ENCODE data around the gene DMKN. TPM values are rescaled to one million over a fixed set of nuclear protein-coding genes. Genes with fewer than 3 reads are reported as not detected.

DMKN gene
- total and polyA plus RNA-seq, 9 of the 15 experiments (the other 6 are each of a cell fraction or from before 2014, with no cell fraction given): 0.36 to 0.53 TPM; not detected in 7

Other genes starting within 250 kb of the DMKN start
Only the 7 nearest of the 27 such genes appear.
- gene FFAR2, start 65.4 kb downstream of the DMKN start, total RNA-seq (2014; rRNA removed): not detected in 2 replicates
- gene FFAR2, start 65.4 kb downstream of the DMKN start, total RNA-seq (2014; rRNA removed; fragmentation: Illumina TruSeq; extraction: Trizol): not detected in 2 replicates
- not detected in 2 replicates for gene FFAR2, start 65.4 kb downstream of the DMKN start, total RNA-seq (2015; rRNA removed; fragmentation: Illumina TruSeq; extraction: Trizol)
- not detected in 2 replicates for gene FFAR2, start 65.4 kb downstream of the DMKN start, total RNA-seq (2021)
- gene FFAR2, start 65.4 kb downstream of the DMKN start, polyA plus RNA-seq (2011; rRNA removed): not detected in 2 replicates
- not detected in 2 replicates for gene FFAR2, start 65.4 kb downstream of the DMKN start, polyA plus RNA-seq (2014; fragmentation: Illumina TruSeq; extraction: Trizol)
- gene FFAR2, start 65.4 kb downstream of the DMKN start, polyA plus RNA-seq (2014; fragmentation: Nextera tagmentation; extraction: Ambion mirVana): not detected
- gene FFAR2, start 65.4 kb downstream of the DMKN start, polyA plus RNA-seq (2014; rRNA removed): not detected in 2 replicates
- not detected in 2 replicates for gene KRTDAP, start 23.2 kb downstream of the DMKN start, total RNA-seq (2014; rRNA removed)
- not detected in 2 replicates for gene KRTDAP, start 23.2 kb downstream of the DMKN start, total RNA-seq (2014; rRNA removed; fragmentation: Illumina TruSeq; extraction: Trizol)
- gene KRTDAP, start 23.2 kb downstream of the DMKN start, total RNA-seq (2015; rRNA removed; fragmentation: Illumina TruSeq; extraction: Trizol): not detected in 2 replicates
- gene KRTDAP, start 23.2 kb downstream of the DMKN start, total RNA-seq (2021): not detected in 2 replicates
- not detected in 2 replicates for gene KRTDAP, start 23.2 kb downstream of the DMKN start, polyA plus RNA-seq (2011; rRNA removed)
- gene KRTDAP, start 23.2 kb downstream of the DMKN start, polyA plus RNA-seq (2014; fragmentation: Illumina TruSeq; extraction: Trizol): not detected in 2 replicates
- gene KRTDAP, start 23.2 kb downstream of the DMKN start, polyA plus RNA-seq (2014; fragmentation: Nextera tagmentation; extraction: Ambion mirVana): not detected
- not detected in 2 replicates for gene KRTDAP, start 23.2 kb downstream of the DMKN start, polyA plus RNA-seq (2014; rRNA removed)
- gene SBSN, start 14.7 kb upstream of the DMKN start, total RNA-seq (2014; rRNA removed): 0.05 TPM in 1 of 2 replicates, not detected in the other
- not detected in 2 replicates for gene SBSN, start 14.7 kb upstream of the DMKN start, total RNA-seq (2014; rRNA removed; fragmentation: Illumina TruSeq; extraction: Trizol)
- not detected in 2 replicates for gene SBSN, start 14.7 kb upstream of the DMKN start, total RNA-seq (2015; rRNA removed; fragmentation: Illumina TruSeq; extraction: Trizol)
- not detected in 2 replicates for gene SBSN, start 14.7 kb upstream of the DMKN start, total RNA-seq (2021)
- not detected in 2 replicates for gene SBSN, start 14.7 kb upstream of the DMKN start, polyA plus RNA-seq (2011; rRNA removed)
- not detected in 2 replicates for gene SBSN, start 14.7 kb upstream of the DMKN start, polyA plus RNA-seq (2014; fragmentation: Illumina TruSeq; extraction: Trizol)
- not detected for gene SBSN, start 14.7 kb upstream of the DMKN start, polyA plus RNA-seq (2014; fragmentation: Nextera tagmentation; extraction: Ambion mirVana)
- not detected in 2 replicates for gene SBSN, start 14.7 kb upstream of the DMKN start, polyA plus RNA-seq (2014; rRNA removed)
- gene GAPDHS, start 19.8 kb upstream of the DMKN start, total RNA-seq (2014; rRNA removed): not detected in 2 replicates
- gene GAPDHS, start 19.8 kb upstream of the DMKN start, total RNA-seq (2014; rRNA removed; fragmentation: Illumina TruSeq; extraction: Trizol): not detected in 2 replicates
- gene GAPDHS, start 19.8 kb upstream of the DMKN start, total RNA-seq (2015; rRNA removed; fragmentation: Illumina TruSeq; extraction: Trizol): not detected in 2 replicates
- not detected in 2 replicates for gene GAPDHS, start 19.8 kb upstream of the DMKN start, total RNA-seq (2021)
- gene GAPDHS, start 19.8 kb upstream of the DMKN start, polyA plus RNA-seq (2011; rRNA removed): 0.08 TPM in 1 of 2 replicates, not detected in the other
- not detected in 2 replicates for gene GAPDHS, start 19.8 kb upstream of the DMKN start, polyA plus RNA-seq (2014; fragmentation: Illumina TruSeq; extraction: Trizol)
- gene GAPDHS, start 19.8 kb upstream of the DMKN start, polyA plus RNA-seq (2014; fragmentation: Nextera tagmentation; extraction: Ambion mirVana): not detected
- gene GAPDHS, start 19.8 kb upstream of the DMKN start, polyA plus RNA-seq (2014; rRNA removed): 0.12 TPM in 1 of 2 replicates, not detected in the other
- gene TMEM147, start 32.0 kb upstream of the DMKN start, total RNA-seq (2014; rRNA removed): 161 and 202 TPM in 2 replicates
- gene TMEM147, start 32.0 kb upstream of the DMKN start, total RNA-seq (2014; rRNA removed; fragmentation: Illumina TruSeq; extraction: Trizol): 101 and 120 TPM in 2 replicates
- gene TMEM147, start 32.0 kb upstream of the DMKN start, total RNA-seq (2015; rRNA removed; fragmentation: Illumina TruSeq; extraction: Trizol): 124 and 134 TPM in 2 replicates
- gene TMEM147, start 32.0 kb upstream of the DMKN start, total RNA-seq (2021): 142 and 162 TPM in 2 replicates
- gene TMEM147, start 32.0 kb upstream of the DMKN start, polyA plus RNA-seq (2011; rRNA removed): 189 and 205 TPM in 2 replicates
- 156 and 158 TPM in 2 replicates for gene TMEM147, start 32.0 kb upstream of the DMKN start, polyA plus RNA-seq (2014; fragmentation: Illumina TruSeq; extraction: Trizol)
- gene TMEM147, start 32.0 kb upstream of the DMKN start, polyA plus RNA-seq (2014; fragmentation: Nextera tagmentation; extraction: Ambion mirVana): 10 to 100 TPM; 73.8 to 78.2 TPM
- 194 and 231 TPM in 2 replicates for gene TMEM147, start 32.0 kb upstream of the DMKN start, polyA plus RNA-seq (2014; rRNA removed)
- gene ATP4A, start 50.0 kb upstream of the DMKN start, total RNA-seq (2014; rRNA removed): not detected in 2 replicates
- gene ATP4A, start 50.0 kb upstream of the DMKN start, total RNA-seq (2014; rRNA removed; fragmentation: Illumina TruSeq; extraction: Trizol): not detected in 2 replicates
- gene ATP4A, start 50.0 kb upstream of the DMKN start, total RNA-seq (2015; rRNA removed; fragmentation: Illumina TruSeq; extraction: Trizol): not detected in 2 replicates
- gene ATP4A, start 50.0 kb upstream of the DMKN start, total RNA-seq (2021): not detected in 2 replicates
- 0.12 and 0.15 TPM in 2 replicates for gene ATP4A, start 50.0 kb upstream of the DMKN start, polyA plus RNA-seq (2011; rRNA removed)
- not detected in 2 replicates for gene ATP4A, start 50.0 kb upstream of the DMKN start, polyA plus RNA-seq (2014; fragmentation: Illumina TruSeq; extraction: Trizol)
- gene ATP4A, start 50.0 kb upstream of the DMKN start, polyA plus RNA-seq (2014; fragmentation: Nextera tagmentation; extraction: Ambion mirVana): not detected
- gene ATP4A, start 50.0 kb upstream of the DMKN start, polyA plus RNA-seq (2014; rRNA removed): not detected in 2 replicates
- gene PMIS2, start 72.5 kb upstream of the DMKN start, total RNA-seq (2014; rRNA removed): not detected in 2 replicates
- not detected in 2 replicates for gene PMIS2, start 72.5 kb upstream of the DMKN start, total RNA-seq (2014; rRNA removed; fragmentation: Illumina TruSeq; extraction: Trizol)
- not detected in 2 replicates for gene PMIS2, start 72.5 kb upstream of the DMKN start, total RNA-seq (2015; rRNA removed; fragmentation: Illumina TruSeq; extraction: Trizol)
- not detected in 2 replicates for gene PMIS2, start 72.5 kb upstream of the DMKN start, total RNA-seq (2021)
- not detected in 2 replicates for gene PMIS2, start 72.5 kb upstream of the DMKN start, polyA plus RNA-seq (2011; rRNA removed)
- not detected in 2 replicates for gene PMIS2, start 72.5 kb upstream of the DMKN start, polyA plus RNA-seq (2014; fragmentation: Illumina TruSeq; extraction: Trizol)
- not detected for gene PMIS2, start 72.5 kb upstream of the DMKN start, polyA plus RNA-seq (2014; fragmentation: Nextera tagmentation; extraction: Ambion mirVana)
- gene PMIS2, start 72.5 kb upstream of the DMKN start, polyA plus RNA-seq (2014; rRNA removed): not detected in 2 replicates